MM.1S (cell line): ENCODE results near the gene ZFAND6.
"Not testable (repeated sequence)": the region's sequence is repeated elsewhere in the genome, so short reads cannot be mapped to it uniquely, and the experiment has no call there.

Experiments
- DNase-seq: peaks from one replicate; pipeline ENCODE4 v3.0.0-alpha.2; 2015
- H2AFZ ChIP-seq: fragments of 300-600 bp; sonication (generic); 2 replicates; pipeline ENCODE4 v1.6.0; 2016; ENCODE audit warnings: antibody characterized with exemption, low read length
- H3F3A ChIP-seq: fragments of 300-600 bp; sonication (generic); 2 replicates; pipeline ENCODE4 v1.6.1; 2016; ENCODE audit warnings: mild to moderate bottlenecking, antibody characterized with exemption, low read length, moderate library complexity, mixed read lengths; ENCODE audit not compliant: insufficient read depth
- H3K27ac ChIP-seq: fragments of 300-600 bp; sonication (generic); 2 replicates; pipeline ENCODE4 v1.5.1; 2016; ENCODE audit warnings: mild to moderate bottlenecking, low read length
- H3K27me3 ChIP-seq: fragments of 300-600 bp; sonication (generic); replicated peaks from 2 replicates; pipeline ENCODE4 v1.6.0; 2016; ENCODE audit warnings: low read length; ENCODE audit not compliant: insufficient read depth
- H3K36me3 ChIP-seq: fragments of 300-600 bp; sonication (generic); replicated peaks from 2 replicates; pipeline ENCODE4 v1.6.1; 2016; ENCODE audit warnings: mild to moderate bottlenecking, low read length, mixed read lengths; ENCODE audit not compliant: insufficient read depth
- H3K4me1 ChIP-seq: fragments of 300-600 bp; sonication (generic); 2 replicates; pipeline ENCODE4 v1.6.1; 2016; ENCODE audit warnings: low read length, mixed read lengths
- H3K4me2 ChIP-seq: fragments of 300-600 bp; sonication (generic); 2 replicates; pipeline ENCODE4 v1.6.0; 2016; ENCODE audit warnings: low read depth, low read length
- H3K4me3 ChIP-seq: fragments of 300-600 bp; sonication (generic); 2 replicates; pipeline ENCODE4 v1.5.1; 2016; ENCODE audit warnings: low read length, mixed read lengths
- H3K79me2 ChIP-seq: fragments of 300-600 bp; sonication (generic); 2 replicates; pipeline ENCODE4 v1.6.1; 2016; ENCODE audit warnings: mixed run types, low read length, mixed read lengths
- H3K9ac ChIP-seq: fragments of 300-600 bp; sonication (generic); 2 replicates; pipeline ENCODE4 v1.6.1; 2016; ENCODE audit warnings: low read length, mixed read lengths
- H3K9me2 ChIP-seq: fragments of 300-600 bp; sonication (generic); replicated peaks from 2 replicates; pipeline ENCODE4 v1.6.1; 2016; ENCODE audit warnings: mild to moderate bottlenecking, low read length, mixed read lengths; ENCODE audit not compliant: insufficient read depth
- H3K9me3 ChIP-seq: fragments of 300-600 bp; sonication (generic); replicated peaks from 2 replicates; pipeline ENCODE4 v1.6.1; 2016; ENCODE audit warnings: mild to moderate bottlenecking, low read length, mixed read lengths; ENCODE audit not compliant: insufficient read depth
- H4K20me1 ChIP-seq: fragments of 300-600 bp; sonication (generic); 2 replicates; pipeline ENCODE4 v1.6.1; 2016; ENCODE audit warnings: mild to moderate bottlenecking, low read length, moderate library complexity, mixed read lengths; ENCODE audit not compliant: insufficient read depth
- CTCF ChIP-seq: fragments of 300-600 bp; sonication (generic); IDR thresholded peaks from 2 replicates; pipeline ENCODE4 v1.5.1; 2016; ENCODE audit warnings: antibody characterized with exemption, low read length, mixed read lengths
- EZH2 ChIP-seq: fragments of 300-600 bp; sonication (generic); optimal IDR thresholded peaks from 2 replicates; pipeline ENCODE3; 2017; ENCODE audit warnings: low read depth, mild to moderate bottlenecking, antibody characterized with exemption, low read length, mixed read lengths
- EZH2phosphoT487 ChIP-seq: fragments of 300-600 bp; sonication (generic); IDR thresholded peaks from 2 replicates; pipeline ENCODE4 v1.6.1; 2018; ENCODE audit warnings: antibody characterized with exemption, low read length

Gene ZFAND6

GRCh38 chr15:80058851-80059785, at the start of gene ZFAND6:
Gene ZFAND6 (plus strand): TSS chr15:80059676. CDS start chr15:80120345, 60,669 bp downstream.
- Histone ChIP-seq H3K9me3 (no peaks in the 10 kb centered on the region), H3K9me2 (no peaks in the 10 kb centered on the region), H3K36me3 (no peaks in the 10 kb centered on the region), H3K9ac (peak within 1 kb of the TSS; percentile 87), H3K27me3 (no peaks in the 10 kb centered on the region), H3K4me3 (peak within 1 kb of the TSS; percentile 86), H2AFZ (peak within 1 kb of the TSS; percentile 98), H3K79me2 (peaks cover 42% of the 10 kb centered on the region), H3K4me2 (peak within 1 kb of the TSS; percentile 100), H4K20me1 (0 out of 2 replicates have a peak, but pooled peaks cover 8% of the 10 kb centered on the region), H3K27ac (peak within 1 kb of the TSS; percentile 85), H3K4me1 (peaks cover 41% of the 10 kb centered on the region), H3F3A (peaks cover 35% of the 10 kb centered on the region)
- DNase-seq, result peak; percentile 96
- TF ChIP-seq CTCF (no peak; the same call in 1 of the 2 replicates), EZH2 (no peak), EZH2phosphoT487 (no peak)

- H3K4me1 ChIP-seq, result no peaks in the 10 kb centered on the region
- TF ChIP-seq CTCF, result no peak
- TF ChIP-seq EZH2, result no peak
- TF ChIP-seq EZH2phosphoT487, result no peak
- H3K36me3 ChIP-seq, result no peaks in the 10 kb centered on the region
- H3K79me2 ChIP-seq, result no peaks in the 10 kb centered on the region
- H3K4me3 ChIP-seq, result no peak overlapping the region
- DNase-seq, result no peak
- no peak overlapping the region for H3K27ac ChIP-seq
- H3K9ac ChIP-seq, result no peak overlapping the region
- H2AFZ ChIP-seq, result no peak overlapping the region
- H3K4me2 ChIP-seq, result no peak overlapping the region
- no peaks in the 10 kb centered on the region for H4K20me1 ChIP-seq
- no peaks in the 10 kb centered on the region for H3F3A ChIP-seq
- H3K9me3 ChIP-seq, result no peaks in the 10 kb centered on the region
- H3K27me3 ChIP-seq, result no peaks in the 10 kb centered on the region
- no peaks in the 10 kb centered on the region for H3K9me2 ChIP-seq
Measured at GRCh38 chr15:80010131-80010673, 49.3 kb upstream of the ZFAND6 start.

- not testable (repeated sequence) for H3K27ac ChIP-seq, H3K9me3 ChIP-seq, H3K4me2 ChIP-seq, H3K36me3 ChIP-seq, H3K4me1 ChIP-seq, H3K27me3 ChIP-seq, H3K79me2 ChIP-seq, DNase-seq, H3K9ac ChIP-seq, H3F3A ChIP-seq, H3K4me3 ChIP-seq, H3K9me2 ChIP-seq, H4K20me1 ChIP-seq, H2AFZ ChIP-seq
Measured at GRCh38 chr15:80011041-80011523, 48.4 kb upstream of the ZFAND6 start.
